PFSK-1 (cell line): ENCODE data around the gene SLC6A9.

Source experiments
- FOXP2 ChIP-seq: optimal IDR thresholded peaks from 2 replicates; pipeline ENCODE3; 2011; ENCODE audit warnings: borderline replicate concordance, control low read depth, inconsistent platforms; ENCODE audit not compliant: insufficient read depth; ENCODE audit errors: extremely low read length, extremely low read depth
- POLR2AphosphoS5 ChIP-seq: IDR thresholded peaks from 2 replicates; pipeline ENCODE4 v1.6.1; 2012; ENCODE audit warnings: low read depth, mild to moderate bottlenecking, control low read depth, low read length, moderate library complexity
- SIN3A ChIP-seq: IDR thresholded peaks from 2 replicates; pipeline ENCODE4 v1.6.1; 2012; ENCODE audit warnings: mild to moderate bottlenecking, low read length, moderate library complexity, borderline replicate concordance; ENCODE audit not compliant: insufficient read depth
- TAF1 ChIP-seq: IDR thresholded peaks from 2 replicates; pipeline ENCODE4 v1.6.1; 2012; ENCODE audit warnings: low read length, control low read depth, borderline replicate concordance; ENCODE audit not compliant: insufficient read depth
- TF ChIP-seq, protein P1 (sequence below), 2 experiments: IDR thresholded peaks; 2 replicates each; pipeline versions ENCODE4 v1.6.1 to v1.8.0; 2011 to 2012; ENCODE audit warnings: low read depth in 2 of 2, low read length in 2 of 2, control low read depth in 1 of 2, inconsistent platforms in 1 of 2, mild to moderate bottlenecking in 1 of 2, moderate library complexity in 1 of 2; ENCODE audit not compliant: insufficient read depth in 1 of 2

- TF ChIP-seq, protein P1, sequence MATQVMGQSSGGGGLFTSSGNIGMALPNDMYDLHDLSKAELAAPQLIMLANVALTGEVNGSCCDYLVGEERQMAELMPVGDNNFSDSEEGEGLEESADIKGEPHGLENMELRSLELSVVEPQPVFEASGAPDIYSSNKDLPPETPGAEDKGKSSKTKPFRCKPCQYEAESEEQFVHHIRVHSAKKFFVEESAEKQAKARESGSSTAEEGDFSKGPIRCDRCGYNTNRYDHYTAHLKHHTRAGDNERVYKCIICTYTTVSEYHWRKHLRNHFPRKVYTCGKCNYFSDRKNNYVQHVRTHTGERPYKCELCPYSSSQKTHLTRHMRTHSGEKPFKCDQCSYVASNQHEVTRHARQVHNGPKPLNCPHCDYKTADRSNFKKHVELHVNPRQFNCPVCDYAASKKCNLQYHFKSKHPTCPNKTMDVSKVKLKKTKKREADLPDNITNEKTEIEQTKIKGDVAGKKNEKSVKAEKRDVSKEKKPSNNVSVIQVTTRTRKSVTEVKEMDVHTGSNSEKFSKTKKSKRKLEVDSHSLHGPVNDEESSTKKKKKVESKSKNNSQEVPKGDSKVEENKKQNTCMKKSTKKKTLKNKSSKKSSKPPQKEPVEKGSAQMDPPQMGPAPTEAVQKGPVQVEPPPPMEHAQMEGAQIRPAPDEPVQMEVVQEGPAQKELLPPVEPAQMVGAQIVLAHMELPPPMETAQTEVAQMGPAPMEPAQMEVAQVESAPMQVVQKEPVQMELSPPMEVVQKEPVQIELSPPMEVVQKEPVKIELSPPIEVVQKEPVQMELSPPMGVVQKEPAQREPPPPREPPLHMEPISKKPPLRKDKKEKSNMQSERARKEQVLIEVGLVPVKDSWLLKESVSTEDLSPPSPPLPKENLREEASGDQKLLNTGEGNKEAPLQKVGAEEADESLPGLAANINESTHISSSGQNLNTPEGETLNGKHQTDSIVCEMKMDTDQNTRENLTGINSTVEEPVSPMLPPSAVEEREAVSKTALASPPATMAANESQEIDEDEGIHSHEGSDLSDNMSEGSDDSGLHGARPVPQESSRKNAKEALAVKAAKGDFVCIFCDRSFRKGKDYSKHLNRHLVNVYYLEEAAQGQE (IDR thresholded peaks at IDR 0.05; ENCODE audit: insufficient read depth in 1 of 2, low read depth in 2 of 2, low read length in 2 of 2) = no peak
- no peak for TF ChIP-seq TAF1
- no peak for TF ChIP-seq POLR2AphosphoS5
- no peak for TF ChIP-seq FOXP2
- TF ChIP-seq SIN3A = no peak
Observed at GRCh38 chr1:44050261-44050660, 19.0 kb upstream of the SLC6A9 start.
